Measurements from ENCODE around the gene INPP5D. TPM values are rescaled to one million over a fixed set of nuclear protein-coding genes. Genes with fewer than 3 reads are reported as not detected.

INPP5D gene
- total RNA-seq, 1 donor from 2014 or later: 33.3 TPM

DNA sequence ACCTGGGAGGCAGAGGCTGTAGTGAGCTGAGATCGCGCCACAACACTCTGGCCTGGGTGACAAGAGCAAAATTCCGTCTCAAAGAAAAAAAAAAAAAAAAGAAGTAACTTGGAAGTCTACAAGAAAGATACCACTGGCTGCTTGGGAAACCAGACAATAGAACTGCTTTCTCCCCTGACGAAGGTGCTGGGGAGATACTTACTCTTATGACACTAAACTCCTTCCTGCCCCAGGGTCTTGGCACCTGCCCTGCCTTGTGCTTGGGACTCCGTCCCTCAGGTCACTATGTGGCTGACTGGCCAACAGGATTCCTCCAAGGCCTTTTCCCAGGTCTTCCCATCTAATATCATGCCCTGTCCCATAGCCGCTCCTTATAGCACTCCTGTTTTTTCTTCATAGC, 30.7 kb downstream of the INPP5D start:
- no peaks in the 10 kb centered on the region for H3K36me3 ChIP-seq
- ATAC-seq (no peak), DNase-seq (peak; percentile 19)
- H3K27ac ChIP-seq: no peak overlapping the region
- TF ChIP-seq, protein P1, sequence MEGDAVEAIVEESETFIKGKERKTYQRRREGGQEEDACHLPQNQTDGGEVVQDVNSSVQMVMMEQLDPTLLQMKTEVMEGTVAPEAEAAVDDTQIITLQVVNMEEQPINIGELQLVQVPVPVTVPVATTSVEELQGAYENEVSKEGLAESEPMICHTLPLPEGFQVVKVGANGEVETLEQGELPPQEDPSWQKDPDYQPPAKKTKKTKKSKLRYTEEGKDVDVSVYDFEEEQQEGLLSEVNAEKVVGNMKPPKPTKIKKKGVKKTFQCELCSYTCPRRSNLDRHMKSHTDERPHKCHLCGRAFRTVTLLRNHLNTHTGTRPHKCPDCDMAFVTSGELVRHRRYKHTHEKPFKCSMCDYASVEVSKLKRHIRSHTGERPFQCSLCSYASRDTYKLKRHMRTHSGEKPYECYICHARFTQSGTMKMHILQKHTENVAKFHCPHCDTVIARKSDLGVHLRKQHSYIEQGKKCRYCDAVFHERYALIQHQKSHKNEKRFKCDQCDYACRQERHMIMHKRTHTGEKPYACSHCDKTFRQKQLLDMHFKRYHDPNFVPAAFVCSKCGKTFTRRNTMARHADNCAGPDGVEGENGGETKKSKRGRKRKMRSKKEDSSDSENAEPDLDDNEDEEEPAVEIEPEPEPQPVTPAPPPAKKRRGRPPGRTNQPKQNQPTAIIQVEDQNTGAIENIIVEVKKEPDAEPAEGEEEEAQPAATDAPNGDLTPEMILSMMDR (IDR thresholded peaks at IDR 0.05): no peak
- H3K4me3 ChIP-seq: no peak overlapping the region
- H3K9me3 ChIP-seq: no peaks in the 10 kb centered on the region
- H3K4me1 ChIP-seq: peaks cover 24% of the 10 kb centered on the region
- no peaks in the 10 kb centered on the region for H3K27me3 ChIP-seq
- intact Hi-C loops (cut with DNase I): no loop called here

DNA sequence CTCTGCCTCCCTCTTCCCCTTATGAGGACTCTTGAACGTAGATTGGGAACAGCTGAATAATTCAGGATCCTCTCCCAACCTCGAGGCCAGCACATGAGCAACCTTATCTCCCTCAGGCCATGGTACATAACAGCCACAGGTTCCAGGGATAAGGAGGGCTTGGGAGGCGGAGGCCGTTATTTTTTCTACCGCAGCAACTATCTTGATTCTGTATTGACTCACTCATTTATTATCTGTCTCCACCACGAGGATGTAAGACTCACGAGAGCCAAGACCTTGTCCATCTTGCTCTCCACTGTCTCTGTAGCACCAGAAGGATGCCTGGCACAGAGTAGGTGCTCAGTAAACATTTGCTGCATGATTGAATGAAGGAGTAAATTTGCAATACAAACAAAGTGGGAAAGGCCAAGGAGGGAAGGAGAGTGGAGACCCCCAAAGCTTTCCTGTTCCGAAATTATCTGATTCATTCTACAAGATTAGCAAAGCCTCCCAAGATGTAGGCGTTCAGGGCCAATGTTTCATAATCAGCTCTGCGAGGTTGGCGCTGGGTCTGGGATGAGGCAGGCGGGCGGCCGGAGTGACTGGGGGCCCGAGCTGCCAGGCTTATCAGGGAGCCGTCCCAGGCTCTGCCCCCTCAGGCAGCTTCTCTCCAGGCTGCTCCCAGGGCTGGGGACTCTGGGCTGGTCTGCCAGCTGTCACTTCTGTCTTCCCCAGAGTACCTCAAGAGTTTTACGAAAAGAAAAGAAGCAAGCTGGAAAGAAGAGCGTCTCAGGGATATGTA, 31.6 kb downstream of the INPP5D start:
- no peak overlapping the region for H3K27ac ChIP-seq
- DNase-seq: peak; percentile 41
- ATAC-seq: no peak

DNA sequence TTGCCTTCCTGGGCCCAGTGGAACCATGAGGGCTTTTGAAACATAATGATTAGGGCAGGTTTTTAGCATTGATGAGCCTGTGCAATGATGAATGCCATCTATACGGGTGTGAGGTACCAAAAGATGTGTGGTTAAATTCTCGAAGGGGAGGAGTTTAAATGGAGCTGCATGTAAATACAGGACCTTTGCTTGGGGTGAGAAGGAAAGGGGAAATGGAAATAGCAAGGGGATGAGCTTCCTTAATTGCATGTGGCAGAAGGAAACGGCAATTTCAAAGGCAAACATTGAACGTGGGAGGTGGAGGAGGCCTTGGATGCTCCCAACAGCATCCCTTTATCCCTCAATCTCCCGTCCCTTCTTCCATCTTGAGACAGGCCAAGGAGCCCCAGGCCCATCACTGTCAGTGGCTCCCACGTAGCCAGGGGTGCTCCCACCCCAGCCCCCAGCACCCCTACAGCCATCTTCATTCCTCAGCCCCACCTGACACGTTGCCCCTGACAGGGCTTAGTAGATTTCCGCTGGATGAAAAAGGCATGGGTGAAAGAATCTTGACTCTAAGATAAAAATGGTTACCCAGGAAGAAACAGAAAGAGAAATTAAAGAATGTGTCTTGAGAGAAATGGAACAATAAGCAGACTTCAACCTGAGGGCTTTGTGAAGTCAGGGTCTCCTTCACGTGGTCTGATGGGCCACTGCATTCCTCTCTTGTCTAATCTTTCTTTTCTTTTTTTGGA, 32.5 kb downstream of the INPP5D start:
- peaks cover 16% of the 10 kb centered on the region for H3K4me1 ChIP-seq
- no peaks in the 10 kb centered on the region for H3K36me3 ChIP-seq
- no peak overlapping the region for H3K4me3 ChIP-seq
- intact Hi-C loops (cut with DNase I): no loop called here
- peak; percentile 40 for DNase-seq
- TF ChIP-seq, protein P1 (IDR thresholded peaks at IDR 0.05): no peak
- H3K27ac ChIP-seq: no peak overlapping the region
- ATAC-seq: peak; percentile 56
- H3K9me3 ChIP-seq: no peaks in the 10 kb centered on the region
- no peaks in the 10 kb centered on the region for H3K27me3 ChIP-seq

More for the DNA sequence above, 31.6 kb downstream of the INPP5D start:
- Histone ChIP-seq H3K4me1 (peaks cover 24% of the 10 kb centered on the region), H3K9me3 (no peaks in the 10 kb centered on the region), H3K36me3 (no peaks in the 10 kb centered on the region), H3K27me3 (no peaks in the 10 kb centered on the region), H3K4me3 (no peak overlapping the region)
- intact Hi-C loops (cut with DNase I): no loop called here
- TF ChIP-seq, protein P1 (IDR thresholded peaks at IDR 0.05): no peak

DNA sequence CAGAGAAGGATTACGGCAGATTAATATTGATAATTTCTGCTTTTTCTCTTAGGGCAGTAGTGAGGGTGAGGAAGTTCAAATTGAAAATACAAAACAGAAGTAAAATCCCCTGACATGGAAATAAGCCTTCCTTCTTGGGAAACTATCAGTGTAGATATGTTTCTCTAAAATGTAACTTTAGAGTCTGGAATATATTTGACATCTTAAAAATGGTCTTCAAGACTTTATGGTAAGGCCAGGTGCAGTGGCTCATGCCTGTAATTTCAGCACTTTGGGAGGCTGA, 33.0 kb downstream of the INPP5D start:
- ATAC-seq: peak; percentile 22
- intact Hi-C loops (cut with DNase I): no loop called here

DNA sequence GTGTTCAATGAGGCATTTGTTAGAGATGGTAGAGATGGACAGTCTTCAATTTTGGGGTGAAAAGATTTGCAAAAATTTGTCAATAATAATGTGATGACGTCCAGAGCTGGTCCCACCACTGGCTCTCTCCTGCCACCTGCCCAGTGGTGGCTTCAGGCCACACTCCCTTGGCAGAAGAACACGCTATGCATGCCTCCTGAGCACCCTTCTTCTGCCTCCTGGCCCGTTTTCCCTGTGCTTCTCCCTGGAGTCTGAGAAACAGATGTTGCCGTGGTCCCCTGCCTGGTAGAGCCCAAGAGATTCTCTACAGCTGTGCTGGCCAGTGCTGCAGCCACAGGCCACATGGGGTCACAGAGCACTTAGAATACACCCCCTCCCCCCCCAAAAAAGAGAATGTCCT, 33.6 kb downstream of the INPP5D start:
- TF ChIP-seq, protein P1 (IDR thresholded peaks at IDR 0.05): no peak
- intact Hi-C loops (cut with DNase I): no loop called here
- H3K27ac ChIP-seq: no peak overlapping the region
- H3K36me3 ChIP-seq: no peaks in the 10 kb centered on the region
- DNase-seq (peak; percentile 16), ATAC-seq (no peak)
- H3K4me3 ChIP-seq: no peak overlapping the region
- no peaks in the 10 kb centered on the region for H3K9me3 ChIP-seq
- peaks cover 4% of the 10 kb centered on the region for H3K4me1 ChIP-seq
- H3K27me3 ChIP-seq: no peaks in the 10 kb centered on the region

More for the DNA sequence above, 33.0 kb downstream of the INPP5D start:
- H3K9me3 ChIP-seq: no peaks in the 10 kb centered on the region
- TF ChIP-seq, protein P1 (IDR thresholded peaks at IDR 0.05): no peak
- peaks cover 11% of the 10 kb centered on the region for H3K4me1 ChIP-seq
- no peak overlapping the region for H3K4me3 ChIP-seq
- no peaks in the 10 kb centered on the region for H3K36me3 ChIP-seq
- no peak for DNase-seq
- H3K27me3 ChIP-seq: no peaks in the 10 kb centered on the region
- no peak overlapping the region for H3K27ac ChIP-seq
